A673 (cell line): ENCODE measurements around the gene ZNF57. TPM values are rescaled to one million over a fixed set of nuclear protein-coding genes. Genes with fewer than 3 reads are reported as not detected.

Experiments used
- total RNA-seq: library from RNA; stranded (reverse); gene quantifications from 2 replicates; pipeline ENCODE4 v1.2.3, GENCODE V29; 2021

ZNF57 gene
- total RNA-seq, 1 experiment from 2014 or later, result 5.1 TPM

Other genes starting within 250 kb of the ZNF57 start
- gene GNG7, start 198.2 kb upstream of the ZNF57 start, total RNA-seq, result 0.30 and 1.4 TPM in 2 replicates
- 36.8 and 46.5 TPM in 2 replicates for gene DIRAS1, start 179.6 kb upstream of the ZNF57 start, total RNA-seq
- 43.2 and 44.8 TPM in 2 replicates for gene SLC39A3, start 160.9 kb upstream of the ZNF57 start, total RNA-seq
- 101 and 106 TPM in 2 replicates for gene SGTA, start 117.7 kb upstream of the ZNF57 start, total RNA-seq
- gene THOP1, start 115.4 kb upstream of the ZNF57 start, total RNA-seq, result 168 and 186 TPM in 2 replicates
- 3.5 and 5.1 TPM in 2 replicates for gene ZNF554, start 81.1 kb upstream of the ZNF57 start, total RNA-seq
- 4.8 and 6.2 TPM in 2 replicates for gene ZNF555, start 59.5 kb upstream of the ZNF57 start, total RNA-seq
- not detected in 2 replicates for gene ZNF556, start 33.6 kb upstream of the ZNF57 start, total RNA-seq
- 6.3 and 6.4 TPM in 2 replicates for gene ZNF77, start 44.0 kb downstream of the ZNF57 start, total RNA-seq
- gene TLE6, start 76.6 kb downstream of the ZNF57 start, total RNA-seq, result 1.1 TPM in 1 of 2 replicates, not detected in the other
- 10.8 and 18.3 TPM in 2 replicates for gene TLE2, start 128.4 kb downstream of the ZNF57 start, total RNA-seq
- gene TLE5, start 161.6 kb downstream of the ZNF57 start, total RNA-seq, result 360 and 397 TPM in 2 replicates
- gene GNA11, start 193.4 kb downstream of the ZNF57 start, total RNA-seq, result 61.6 and 64.3 TPM in 2 replicates
- 0.26 TPM in 1 of 2 replicates, not detected in the other for gene GNA15, start 235.1 kb downstream of the ZNF57 start, total RNA-seq